IPS DF 6.9 (cell line): ENCODE measurements around the gene PRKN.
"Not testable (repeated sequence)": the region's sequence is repeated elsewhere in the genome, so short reads cannot be mapped to it uniquely, and the experiment has no call there.

Experiments used
- DNase-seq: peaks from one replicate; pipeline ENCODE4 v3.0.0-alpha.2; 2013; ENCODE audit warnings: low read depth, low spot score
- H3K27ac ChIP-seq: one replicate; pipeline ENCODE4 v1.5.1; 2013; ENCODE audit warnings: low read length, control low read depth
- H3K27me3 ChIP-seq: 2 replicates; pipeline ENCODE4 v1.6.1; 2013; ENCODE audit warnings: mild to moderate bottlenecking, low read length; ENCODE audit not compliant: control insufficient read depth, insufficient read depth
- H3K36me3 ChIP-seq: 2 replicates; pipeline ENCODE4 v1.6.1; 2013; ENCODE audit warnings: low read length; ENCODE audit not compliant: control insufficient read depth, insufficient read depth
- H3K4me1 ChIP-seq: 2 replicates; pipeline ENCODE4 v1.6.1; 2013; ENCODE audit warnings: low read length; ENCODE audit not compliant: control insufficient read depth, insufficient read depth
- H3K4me3 ChIP-seq: 2 replicates; pipeline ENCODE4 v1.5.1; 2013; ENCODE audit warnings: mild to moderate bottlenecking, low read length
- H3K9me3 ChIP-seq: 2 replicates; pipeline ENCODE4 v1.6.1; 2013; ENCODE audit warnings: low read length, inconsistent platforms; ENCODE audit not compliant: control insufficient read depth, insufficient read depth
- WGBS: extraction: QIAGEN DNeasy Blood & Tissue Kit; methylation state at CpG from one replicate; pipeline ENCODE4 v1.1.7; 2013; ENCODE audit warnings: mixed read lengths, missing lambda C conversion rate; ENCODE audit not compliant: insufficient read length, insufficient coverage; 5-methylcytosine and 5-hydroxymethylcytosine counted together

PRKN gene

GRCh38 chr6:161496271-161496670 lies 1231.3 kb downstream of the PRKN start:
- not testable (repeated sequence) for H3K9me3 ChIP-seq, H3K36me3 ChIP-seq, H3K27ac ChIP-seq, DNase-seq, H3K4me1 ChIP-seq, H3K27me3 ChIP-seq, H3K4me3 ChIP-seq
- WGBS: no CpG with 5 or more reads among the region's 4 CpGs

- WGBS: no CpG with 5 or more reads among the region's 7 CpGs
- H3K4me3 ChIP-seq: no peak overlapping the region
Measured at GRCh38 chr6:161494566-161494965, 1233.0 kb downstream of the PRKN start.

GRCh38 chr6:161493576-161494118 lies 1233.9 kb downstream of the PRKN start:
- H3K4me3 ChIP-seq: no peak overlapping the region
- no peaks in the 10 kb centered on the region for H3K9me3 ChIP-seq
- DNase-seq: no peak
- WGBS: no CpG with 5 or more reads among the region's 13 CpGs
- no peaks in the 10 kb centered on the region for H3K27me3 ChIP-seq
- H3K36me3 ChIP-seq: no peaks in the 10 kb centered on the region
- H3K4me1 ChIP-seq: no peaks in the 10 kb centered on the region
- H3K27ac ChIP-seq: no peak overlapping the region

More at GRCh38 chr6:161494566-161494965, 1233.0 kb downstream of the PRKN start:
- no peaks in the 10 kb centered on the region for H3K27me3 ChIP-seq
- no peak for DNase-seq
- no peak overlapping the region for H3K27ac ChIP-seq
- no peaks in the 10 kb centered on the region for H3K9me3 ChIP-seq
- no peaks in the 10 kb centered on the region for H3K4me1 ChIP-seq
- H3K36me3 ChIP-seq: no peaks in the 10 kb centered on the region

GRCh38 chr6:161489626-161490306 lies 1237.8 kb downstream of the PRKN start:
- Histone ChIP-seq H3K27me3 (no peaks in the 10 kb centered on the region), H3K36me3 (no peaks in the 10 kb centered on the region), H3K27ac (no peak overlapping the region), H3K9me3 (no peaks in the 10 kb centered on the region), H3K4me1 (no peaks in the 10 kb centered on the region), H3K4me3 (no peak overlapping the region)
- no CpG with 5 or more reads among the region's 5 CpGs for WGBS
- no peak for DNase-seq

GRCh38 chr6:161487694-161488093 lies 1239.9 kb downstream of the PRKN start:
- H3K4me3 ChIP-seq: no peak overlapping the region
- 100% methylated on average over 1 of the region's 5 CpGs for WGBS
- H3K27ac ChIP-seq: no peak overlapping the region
- no peaks in the 10 kb centered on the region for H3K36me3 ChIP-seq
- no peaks in the 10 kb centered on the region for H3K27me3 ChIP-seq
- no peaks in the 10 kb centered on the region for H3K4me1 ChIP-seq
- H3K9me3 ChIP-seq: no peaks in the 10 kb centered on the region
- DNase-seq: no peak

- no peak for DNase-seq
- H3K4me1 ChIP-seq: no peaks in the 10 kb centered on the region
- no peak overlapping the region for H3K27ac ChIP-seq
- no peaks in the 10 kb centered on the region for H3K9me3 ChIP-seq
- no CpG with 5 or more reads among the region's 1 CpG for WGBS
- no peak overlapping the region for H3K4me3 ChIP-seq
- H3K27me3 ChIP-seq: no peaks in the 10 kb centered on the region
- H3K36me3 ChIP-seq: no peaks in the 10 kb centered on the region
Measured at GRCh38 chr6:161487217-161487531, 1240.4 kb downstream of the PRKN start.

- H3K4me1 ChIP-seq: no peaks in the 10 kb centered on the region
- WGBS: no CpG with 5 or more reads among the region's 7 CpGs
- no peaks in the 10 kb centered on the region for H3K9me3 ChIP-seq
- H3K36me3 ChIP-seq: no peaks in the 10 kb centered on the region
- no peak overlapping the region for H3K27ac ChIP-seq
- DNase-seq: no peak
- H3K27me3 ChIP-seq: no peaks in the 10 kb centered on the region
- no peak overlapping the region for H3K4me3 ChIP-seq
Measured at GRCh38 chr6:161486361-161487216, 1241.0 kb downstream of the PRKN start.

GRCh38 chr6:161482517-161482858 lies 1245.1 kb downstream of the PRKN start:
- Histone ChIP-seq H3K4me1 (no peaks in the 10 kb centered on the region), H3K9me3 (no peaks in the 10 kb centered on the region), H3K4me3 (no peak overlapping the region), H3K27me3 (no peaks in the 10 kb centered on the region), H3K36me3 (no peaks in the 10 kb centered on the region), H3K27ac (no peak overlapping the region)
- no CpG with 5 or more reads among the region's 3 CpGs for WGBS
- DNase-seq: no peak

GRCh38 chr6:161481786-161482516 lies 1245.6 kb downstream of the PRKN start:
- H3K36me3 ChIP-seq: no peaks in the 10 kb centered on the region
- no peaks in the 10 kb centered on the region for H3K4me1 ChIP-seq
- no peaks in the 10 kb centered on the region for H3K27me3 ChIP-seq
- no CpG with 5 or more reads among the region's 3 CpGs for WGBS
- DNase-seq: no peak
- H3K9me3 ChIP-seq: no peaks in the 10 kb centered on the region
- H3K27ac ChIP-seq: no peak overlapping the region
- no peak overlapping the region for H3K4me3 ChIP-seq

GRCh38 chr6:161480421-161481155 lies 1247.0 kb downstream of the PRKN start:
- no peaks in the 10 kb centered on the region for H3K9me3 ChIP-seq
- H3K27ac ChIP-seq: no peak overlapping the region
- H3K4me3 ChIP-seq: no peak overlapping the region
- H3K4me1 ChIP-seq: no peaks in the 10 kb centered on the region
- WGBS: no CpG with 5 or more reads among the region's 12 CpGs
- H3K36me3 ChIP-seq: no peaks in the 10 kb centered on the region
- no peaks in the 10 kb centered on the region for H3K27me3 ChIP-seq
- DNase-seq: no peak
